Parathyroid adenoma (tissue), 2 donors: ENCODE results near the gene ZNF853.
"Not testable (repeated sequence)": the region's sequence is repeated elsewhere in the genome, so short reads cannot be mapped to it uniquely, and the experiment has no call there.

Experiments
- H2AFZ ChIP-seq: fragments of 300-600 bp; sonication (generic); one replicate; pipeline ENCODE4 v1.7.0; 2017; ENCODE audit warnings: antibody characterized with exemption, mild to moderate bottlenecking
- H3K27ac ChIP-seq: fragments of 300-600 bp; sonication (generic); one replicate; pipeline ENCODE4 v1.7.0; 2017
- H3K27me3 ChIP-seq: fragments of 300-600 bp; sonication (generic); one replicate; pipeline ENCODE4 v1.7.0; 2017; ENCODE audit warnings: low read length; ENCODE audit not compliant: control insufficient read depth, insufficient read depth
- H3K36me3 ChIP-seq: fragments of 300-600 bp; sonication (generic); one replicate; pipeline ENCODE4 v1.7.0; 2017; ENCODE audit warnings: low read length; ENCODE audit not compliant: control insufficient read depth, insufficient read depth
- H3K4me1 ChIP-seq: fragments of 300-600 bp; sonication (generic); one replicate; pipeline ENCODE4 v1.7.0; 2017; ENCODE audit warnings: control low read depth
- H3K4me2 ChIP-seq: fragments of 300-600 bp; sonication (generic); one replicate; pipeline ENCODE4 v1.7.0; 2017; ENCODE audit warnings: low read length
- H3K4me3 ChIP-seq: fragments of 300-600 bp; sonication (generic); one replicate; pipeline ENCODE4 v1.7.0; 2017; ENCODE audit warnings: low read depth, low read length
- H3K79me2 ChIP-seq: fragments of 300-600 bp; sonication (generic); one replicate; pipeline ENCODE4 v1.7.0; 2017; ENCODE audit warnings: control low read depth
- H3K9ac ChIP-seq: fragments of 300-600 bp; sonication (generic); one replicate; pipeline ENCODE4 v1.7.0; 2017; ENCODE audit warnings: mild to moderate bottlenecking
- H3K9me3 ChIP-seq: fragments of 300-600 bp; sonication (generic); one replicate; pipeline ENCODE4 v1.7.0; 2017; ENCODE audit warnings: low read length; ENCODE audit not compliant: control insufficient read depth
- TF ChIP-seq, protein P1 (sequence below): fragments of 300-600 bp; sonication (generic); IDR thresholded peaks from one replicate; pipeline ENCODE4 v1.7.0; 2017; ENCODE audit warnings: antibody characterized with exemption, mild to moderate bottlenecking
- donor health status: primary hyperparathyroidism.

The ZNF853 gene

DNA sequence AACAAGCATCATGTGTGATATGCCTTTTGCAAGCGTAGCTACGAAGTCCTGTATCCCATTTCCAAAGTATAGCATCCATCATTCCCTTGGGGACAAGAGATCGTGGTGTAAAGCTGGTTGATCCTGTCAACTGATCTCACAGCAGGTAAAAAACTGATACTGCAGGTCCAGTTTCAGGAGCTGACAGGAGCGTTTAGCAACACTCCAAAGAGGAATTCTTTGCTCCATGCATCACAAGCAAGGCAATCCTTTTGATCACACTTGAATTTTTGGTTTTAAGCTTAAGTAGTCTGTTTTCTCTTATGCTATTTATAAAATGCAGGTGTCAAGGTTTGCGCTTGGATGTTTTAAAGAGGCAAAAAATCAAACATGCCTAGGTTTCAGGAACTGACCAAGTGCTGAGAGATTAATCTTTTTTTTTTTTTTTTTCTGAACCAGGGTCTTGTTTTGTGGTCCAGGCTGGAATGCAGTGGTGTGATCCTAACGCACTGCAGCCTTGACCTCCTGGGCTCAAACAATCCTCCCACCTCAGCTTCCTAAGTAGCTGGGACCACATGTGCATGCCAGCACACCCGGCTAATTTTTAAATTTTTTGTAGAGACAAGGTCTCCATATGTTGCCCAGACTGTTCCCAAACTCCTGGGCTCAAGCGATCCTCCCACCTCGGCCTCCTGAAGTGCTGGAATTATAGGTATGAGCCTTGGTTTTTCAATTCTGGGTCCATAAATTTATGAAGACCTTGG, 40.0 kb upstream of the ZNF853 start:
- Histone ChIP-seq H3K9ac (no peak overlapping the region), H2AFZ (no peak overlapping the region), H3K4me3 (no peak overlapping the region), H3K9me3 (no peaks in the 10 kb centered on the region), H3K4me2 (no peak overlapping the region), H3K4me1 (no peaks in the 10 kb centered on the region), H3K36me3 (no peaks in the 10 kb centered on the region), H3K27me3 (no peaks in the 10 kb centered on the region), H3K79me2 (no peaks in the 10 kb centered on the region), H3K27ac (no peak overlapping the region)
- TF ChIP-seq, protein P1, sequence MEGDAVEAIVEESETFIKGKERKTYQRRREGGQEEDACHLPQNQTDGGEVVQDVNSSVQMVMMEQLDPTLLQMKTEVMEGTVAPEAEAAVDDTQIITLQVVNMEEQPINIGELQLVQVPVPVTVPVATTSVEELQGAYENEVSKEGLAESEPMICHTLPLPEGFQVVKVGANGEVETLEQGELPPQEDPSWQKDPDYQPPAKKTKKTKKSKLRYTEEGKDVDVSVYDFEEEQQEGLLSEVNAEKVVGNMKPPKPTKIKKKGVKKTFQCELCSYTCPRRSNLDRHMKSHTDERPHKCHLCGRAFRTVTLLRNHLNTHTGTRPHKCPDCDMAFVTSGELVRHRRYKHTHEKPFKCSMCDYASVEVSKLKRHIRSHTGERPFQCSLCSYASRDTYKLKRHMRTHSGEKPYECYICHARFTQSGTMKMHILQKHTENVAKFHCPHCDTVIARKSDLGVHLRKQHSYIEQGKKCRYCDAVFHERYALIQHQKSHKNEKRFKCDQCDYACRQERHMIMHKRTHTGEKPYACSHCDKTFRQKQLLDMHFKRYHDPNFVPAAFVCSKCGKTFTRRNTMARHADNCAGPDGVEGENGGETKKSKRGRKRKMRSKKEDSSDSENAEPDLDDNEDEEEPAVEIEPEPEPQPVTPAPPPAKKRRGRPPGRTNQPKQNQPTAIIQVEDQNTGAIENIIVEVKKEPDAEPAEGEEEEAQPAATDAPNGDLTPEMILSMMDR = no peak

DNA sequence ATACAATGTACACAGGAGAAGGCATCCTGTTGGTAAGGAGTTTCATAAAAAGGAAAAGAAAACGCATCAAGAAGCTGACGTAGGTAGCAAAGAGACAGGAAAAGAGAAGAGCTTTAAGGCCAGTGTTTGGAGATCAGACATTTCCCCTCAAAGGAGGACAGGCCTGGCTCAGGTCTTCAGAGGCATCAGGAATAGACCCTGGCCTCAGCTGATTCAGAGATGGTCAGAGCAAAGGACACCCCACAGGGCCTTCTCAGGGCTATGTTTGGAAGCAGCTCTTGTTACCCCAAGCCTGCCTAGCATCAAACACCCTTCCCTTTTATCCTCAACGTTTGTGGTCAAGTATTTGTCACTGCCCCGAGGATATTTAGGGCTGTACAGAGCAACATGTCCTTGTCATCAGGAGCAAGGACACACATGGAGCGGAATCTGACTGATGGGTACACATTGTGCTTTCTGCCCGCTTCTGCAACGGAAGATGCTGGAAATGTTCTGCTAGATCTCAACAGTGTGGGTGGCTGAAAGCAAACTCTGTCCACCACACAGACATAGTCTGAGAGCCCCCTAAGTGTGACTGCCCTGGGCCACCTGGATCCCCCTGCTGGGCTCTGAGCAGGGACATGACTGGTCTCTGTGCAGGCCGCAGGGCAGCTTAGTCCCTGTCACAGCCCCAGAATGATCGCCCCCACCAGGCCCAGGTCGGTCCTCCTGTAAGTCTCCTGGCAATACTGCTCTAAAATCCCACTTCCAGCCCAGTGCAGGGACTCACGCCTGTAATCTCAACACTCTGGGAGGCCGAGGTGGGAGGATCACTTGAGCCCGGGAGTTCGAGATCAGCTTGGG, 39.2 kb upstream of the ZNF853 start:
- Histone ChIP-seq H3K4me1 (no peaks in the 10 kb centered on the region), H3K27ac (no peak overlapping the region)

DNA sequence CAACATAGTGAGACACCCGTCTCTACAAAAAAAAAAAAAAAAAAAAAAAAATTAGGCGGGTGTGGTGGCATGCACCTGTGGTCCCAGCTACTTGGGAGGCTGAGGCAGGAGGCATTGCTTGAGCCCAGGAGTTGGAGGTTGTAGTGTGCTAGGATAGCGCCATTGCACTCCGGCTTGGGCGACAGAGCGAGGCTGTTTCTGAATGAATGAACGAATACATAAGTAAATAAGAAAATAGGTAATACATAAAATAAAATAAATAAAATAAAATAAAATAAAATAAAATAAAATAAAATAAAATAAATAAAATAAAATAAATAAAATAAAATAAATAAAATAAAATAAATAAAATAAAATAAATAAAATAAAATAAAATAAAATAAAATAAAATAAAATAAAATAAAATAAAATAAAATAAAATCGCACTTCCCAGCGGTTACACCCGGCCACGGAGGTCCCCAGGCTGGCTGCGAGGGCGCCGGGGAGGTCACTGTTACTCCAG, 38.5 kb upstream of the ZNF853 start:
- H3K9me3 ChIP-seq, H3K79me2 ChIP-seq, H3K36me3 ChIP-seq, H3K27me3 ChIP-seq, H3K4me1 ChIP-seq: not testable (repeated sequence)
- H2AFZ ChIP-seq = peak overlapping the region; percentile 100
- peak overlapping the region; percentile 70 for H3K4me3 ChIP-seq
- peak overlapping the region; percentile 96 for H3K27ac ChIP-seq
- peak overlapping the region; percentile 76 for H3K4me2 ChIP-seq
- peak overlapping the region; percentile 87 for H3K9ac ChIP-seq

More for the DNA sequence above, 39.2 kb upstream of the ZNF853 start:
- no peaks in the 10 kb centered on the region for H3K36me3 ChIP-seq
- H3K4me3 ChIP-seq = no peak overlapping the region
- no peaks in the 10 kb centered on the region for H3K27me3 ChIP-seq
- no peaks in the 10 kb centered on the region for H3K79me2 ChIP-seq
- TF ChIP-seq, protein P1 = no peak
- no peak overlapping the region for H3K9ac ChIP-seq
- no peak overlapping the region for H3K4me2 ChIP-seq
- H3K9me3 ChIP-seq = no peaks in the 10 kb centered on the region
- peak overlapping the region; percentile 54 for H2AFZ ChIP-seq

DNA sequence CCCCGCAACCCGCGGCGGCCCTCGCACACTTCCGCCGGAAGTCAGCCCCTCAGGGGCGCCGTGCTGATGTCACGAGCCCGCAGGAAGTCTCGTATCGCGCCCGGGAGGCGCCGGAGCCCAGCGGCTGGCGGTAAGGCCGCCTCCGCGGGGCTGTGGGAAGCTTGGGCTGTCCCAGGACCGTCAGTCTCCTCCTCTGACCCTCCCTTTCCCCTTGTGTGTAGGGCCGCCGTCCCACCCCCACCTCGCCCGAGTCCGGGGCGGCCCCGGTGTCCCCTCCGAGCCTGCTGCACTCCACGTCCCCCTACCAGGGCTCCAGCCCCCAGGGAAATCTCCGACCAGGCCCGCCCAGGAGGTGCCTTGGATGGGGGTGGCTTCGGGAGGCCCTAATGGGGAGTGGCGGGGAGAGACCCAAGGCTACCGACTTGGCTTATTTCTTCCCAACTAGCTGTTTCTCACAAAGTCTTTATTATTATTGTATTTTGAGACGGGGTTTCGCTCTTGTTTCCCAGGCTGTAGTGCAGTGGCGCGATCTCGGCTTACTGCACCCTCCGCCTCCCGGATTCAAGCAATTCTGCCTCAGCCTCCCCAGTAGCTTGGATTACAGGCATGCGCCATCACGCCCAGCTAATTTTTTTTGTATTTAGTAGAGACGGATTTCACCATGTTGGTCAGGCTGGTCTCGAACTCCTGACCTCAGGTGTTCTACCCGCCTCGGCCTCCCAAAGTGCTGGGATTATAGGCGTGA, 37.9 kb upstream of the ZNF853 start, which contains the start of gene ZDHHC4:
ZDHHC4 (plus strand) TSS at position 86 of the 745 bp plus-strand sequence. CDS start 3,108 bp downstream, outside the sequence.
- H3K36me3 ChIP-seq = no peaks in the 10 kb centered on the region
- TF ChIP-seq, protein P1 = no peak

More for the DNA sequence above, 37.9 kb upstream of the ZNF853 start, which contains the start of gene ZDHHC4:
- Histone ChIP-seq H3K4me1 (no peaks in the 10 kb centered on the region), H3K27me3 (no peaks in the 10 kb centered on the region), H3K4me2 (peak within 1 kb of the TSS; percentile 76), H2AFZ (peak within 1 kb of the TSS; percentile 100), H3K79me2 (no peaks in the 10 kb centered on the region), H3K4me3 (peak within 1 kb of the TSS; percentile 70), H3K27ac (peak within 1 kb of the TSS; percentile 96), H3K9ac (peak within 1 kb of the TSS; percentile 87), H3K9me3 (no peaks in the 10 kb centered on the region)
